A375 (cell line): Measurements from ENCODE around the gene TTC23L. TPM values are rescaled to one million over a fixed set of nuclear protein-coding genes. Genes with fewer than 3 reads are reported as not detected.

Experiments used
- total RNA-seq: library from RNA; depleted of rRNA; stranded (reverse); fragments of >200 nt; shearing (Covaris generic); gene quantifications from 2 replicates; pipeline ENCODE4 v1.2.3, GENCODE V29; 2014; rRNA removed

Gene TTC23L
- total RNA-seq: not detected in 2 replicates

GRCh38 chr5:34838785-34839714 is at the start of gene TTC23L:
TSS of gene TTC23L (plus strand) at chr5:34839164. CDS start at chr5:34840672, 1,508 bp downstream.

GRCh38 chr5:34915139-34915855 is 76.3 kb downstream of the TTC23L start, which contains the start of the genes BRIX1 and RAD1:
TSS of gene BRIX1 (plus strand) at chr5:34915711. CDS start at chr5:34915739, 28 bp downstream.
TSS of gene RAD1 (minus strand) at chr5:34915504. CDS start at chr5:34914892, 612 bp downstream.

GRCh38 chr5:34929134-34929719 is 90.3 kb downstream of the TTC23L start, which contains the start of gene DNAJC21:
TSS of gene DNAJC21 (plus strand) at chr5:34929559. CDS start at chr5:34929820, 261 bp downstream.

Other genes starting within 250 kb of the TTC23L start
- 27.1 and 29.9 TPM in 2 replicates for gene RAI14, start 182.8 kb upstream of the TTC23L start, total RNA-seq
- 30.6 and 42.3 TPM in 2 replicates for gene RAD1, start 76.3 kb downstream of the TTC23L start, total RNA-seq
- gene BRIX1, start 76.5 kb downstream of the TTC23L start, total RNA-seq: 125 and 134 TPM in 2 replicates
- gene DNAJC21, start 90.4 kb downstream of the TTC23L start, total RNA-seq: 31.6 and 37.0 TPM in 2 replicates
- not detected in 2 replicates for gene AGXT2, start 208.8 kb downstream of the TTC23L start, total RNA-seq